CD4-positive, alpha-beta T cell treated with Interleukin-4 for 1 hour (primary cell): ENCODE results near the gene FAM187B.
"Not testable (repeated sequence)": the region's sequence is repeated elsewhere in the genome, so short reads cannot be mapped to it uniquely, and the experiment has no call there.

ENCODE experiments used
- DNase-seq, 2 donors: peaks; one replicate each; pipeline ENCODE4 v3.0.0-alpha.2; 2020 to 2022

Gene FAM187B

GRCh38 chr19:35261356-35262100 lies 33.0 kb upstream of the FAM187B start:
- peak in 1 of 2 donors; percentile 5 for DNase-seq

- DNase-seq = peak in 1 of 2 donors; percentile 3
Measured at GRCh38 chr19:35260694-35261304, 32.3 kb upstream of the FAM187B start.

- DNase-seq = peak in 1 of 2 donors; percentile 9
Measured at GRCh38 chr19:35257113-35257461, 28.5 kb upstream of the FAM187B start.

- no peak for DNase-seq
Measured at GRCh38 chr19:35256566-35256965, 28.0 kb upstream of the FAM187B start.

GRCh38 chr19:35254341-35255297 lies 26.1 kb upstream of the FAM187B start:
- DNase-seq = peak in 1 of 2 donors; percentile 1

- no peak for DNase-seq
Measured at GRCh38 chr19:35253316-35254286, 25.1 kb upstream of the FAM187B start.

GRCh38 chr19:35251456-35251855 lies 22.9 kb upstream of the FAM187B start:
- DNase-seq = no peak

- no peak for DNase-seq
Measured at GRCh38 chr19:35249848-35250711, 21.5 kb upstream of the FAM187B start.

- no peak for DNase-seq
Measured at GRCh38 chr19:35249146-35249847, 20.8 kb upstream of the FAM187B start.

GRCh38 chr19:35248310-35249145 lies 20.0 kb upstream of the FAM187B start, which contains the start of gene LSR:
Gene LSR, plus strand, starts transcription at chr19:35249002. Its CDS starts 21 bp downstream, at chr19:35249023.
- peak; percentile 83 to 86 for DNase-seq

GRCh38 chr19:35247526-35248309 lies 19.2 kb upstream of the FAM187B start:
- DNase-seq = peak; percentile 63 to 71

GRCh38 chr19:35246466-35247092 lies 18.0 kb upstream of the FAM187B start:
- DNase-seq = no peak

- no peak for DNase-seq
Measured at GRCh38 chr19:35241417-35241816, 12.9 kb upstream of the FAM187B start.

- DNase-seq = peak; percentile 37 to 63
Measured at GRCh38 chr19:35240327-35240726, 11.8 kb upstream of the FAM187B start.

GRCh38 chr19:35239597-35239996 lies 11.1 kb upstream of the FAM187B start:
- DNase-seq = not testable (repeated sequence)

GRCh38 chr19:35236638-35237400 lies 8.3 kb upstream of the FAM187B start:
- peak; percentile 30 to 53 for DNase-seq

GRCh38 chr19:35232912-35233311 lies 4.4 kb upstream of the FAM187B start:
- DNase-seq = no peak
